HG03457 (cell line): Measurements from ENCODE around the gene SORBS1.

Source experiments
- ATAC-seq: cut with Tn5 transposase; IDR thresholded peaks from one replicate; pipeline ENCODE4 v1.9.1; 2021; ENCODE audit warnings: moderate number of reproducible peaks; ENCODE audit not compliant: unreplicated experiment

The SORBS1 gene

GRCh38 chr10:95394161-95394880, 166.8 kb downstream of the SORBS1 start:
- ATAC-seq, result no peak

DNA sequence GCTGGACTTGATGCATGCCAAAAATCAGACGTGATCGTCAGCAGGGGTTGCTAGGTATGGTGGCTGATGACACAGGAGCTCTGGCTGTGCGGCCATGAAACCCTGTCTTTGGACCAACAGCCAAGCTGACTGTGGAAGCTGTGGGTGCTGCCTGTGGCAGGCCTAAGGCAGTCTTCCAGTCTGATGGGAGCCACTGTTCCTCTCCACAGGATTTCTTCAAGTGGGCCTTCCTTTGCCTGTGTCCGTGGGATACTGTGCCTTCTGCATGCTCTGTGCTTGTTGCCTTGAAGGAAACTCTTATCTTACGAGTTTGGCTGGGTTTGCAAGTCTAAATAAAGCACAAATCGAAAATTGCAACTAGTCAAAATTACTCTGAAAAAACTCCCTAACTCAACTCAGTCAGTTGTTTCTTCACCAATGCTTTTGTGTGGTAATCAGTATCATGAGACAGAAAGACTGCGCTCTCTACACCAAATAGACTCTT, 168.4 kb downstream of the SORBS1 start:
- ATAC-seq, result no peak

GRCh38 chr10:95392217-95392584, 169.0 kb downstream of the SORBS1 start:
- ATAC-seq, result no peak

- no peak for ATAC-seq
Observed at GRCh38 chr10:95391581-95392216, 169.5 kb downstream of the SORBS1 start.

- no peak for ATAC-seq
Observed at GRCh38 chr10:95391164-95391563, 170.0 kb downstream of the SORBS1 start.

DNA sequence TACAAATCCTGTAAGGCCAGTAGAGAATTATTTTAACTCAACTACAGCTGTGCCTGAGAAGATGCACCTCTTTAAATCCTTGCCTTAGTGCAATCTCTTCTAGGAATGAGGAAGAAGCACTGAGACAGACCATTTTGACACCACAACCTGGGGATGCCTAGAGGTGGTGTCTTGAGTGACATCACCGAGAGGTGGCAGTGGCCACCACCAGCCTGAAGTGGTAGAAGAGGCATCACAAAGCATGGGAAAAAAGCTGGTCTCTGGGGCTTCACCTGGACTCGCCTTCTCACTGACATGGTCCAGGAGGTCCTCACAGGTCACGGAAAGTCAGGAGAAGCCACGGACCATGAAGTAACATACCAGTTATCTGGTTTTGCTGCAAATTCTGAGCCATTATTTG, 171.2 kb downstream of the SORBS1 start:
- no peak for ATAC-seq

- no peak for ATAC-seq
Observed at GRCh38 chr10:95389176-95389575, 172.0 kb downstream of the SORBS1 start.

- ATAC-seq, result no peak
Observed at GRCh38 chr10:95388539-95388938, 172.6 kb downstream of the SORBS1 start.

- ATAC-seq, result no peak
Observed at GRCh38 chr10:95388109-95388471, 173.1 kb downstream of the SORBS1 start.

- ATAC-seq, result no peak
Observed at GRCh38 chr10:95384011-95384704, 177.0 kb downstream of the SORBS1 start.

- no peak for ATAC-seq
Observed at GRCh38 chr10:95382596-95382995, 178.6 kb downstream of the SORBS1 start.

DNA sequence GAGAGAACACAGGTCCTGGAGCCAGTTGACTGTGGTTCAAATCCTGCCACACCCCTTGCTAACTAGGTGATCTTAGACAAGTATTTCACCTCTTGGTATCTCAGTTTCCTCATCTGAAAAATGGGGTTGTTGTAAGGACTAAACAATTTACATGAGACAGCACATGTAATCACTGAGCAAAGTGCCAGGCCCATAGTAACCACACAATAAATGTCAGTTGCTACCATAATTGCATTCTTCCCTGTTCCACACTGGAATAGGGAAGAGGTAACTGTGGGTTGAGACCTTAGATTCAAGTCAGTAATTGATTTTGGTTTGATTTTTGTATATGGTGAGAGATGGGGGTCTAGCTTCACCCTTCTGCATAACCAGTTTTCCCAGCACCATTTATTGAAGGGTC, 179.0 kb downstream of the SORBS1 start:
- no peak for ATAC-seq

- no peak for ATAC-seq
Observed at GRCh38 chr10:95377950-95378349, 183.2 kb downstream of the SORBS1 start.

GRCh38 chr10:95375418-95375817, 185.8 kb downstream of the SORBS1 start:
- no peak for ATAC-seq

DNA sequence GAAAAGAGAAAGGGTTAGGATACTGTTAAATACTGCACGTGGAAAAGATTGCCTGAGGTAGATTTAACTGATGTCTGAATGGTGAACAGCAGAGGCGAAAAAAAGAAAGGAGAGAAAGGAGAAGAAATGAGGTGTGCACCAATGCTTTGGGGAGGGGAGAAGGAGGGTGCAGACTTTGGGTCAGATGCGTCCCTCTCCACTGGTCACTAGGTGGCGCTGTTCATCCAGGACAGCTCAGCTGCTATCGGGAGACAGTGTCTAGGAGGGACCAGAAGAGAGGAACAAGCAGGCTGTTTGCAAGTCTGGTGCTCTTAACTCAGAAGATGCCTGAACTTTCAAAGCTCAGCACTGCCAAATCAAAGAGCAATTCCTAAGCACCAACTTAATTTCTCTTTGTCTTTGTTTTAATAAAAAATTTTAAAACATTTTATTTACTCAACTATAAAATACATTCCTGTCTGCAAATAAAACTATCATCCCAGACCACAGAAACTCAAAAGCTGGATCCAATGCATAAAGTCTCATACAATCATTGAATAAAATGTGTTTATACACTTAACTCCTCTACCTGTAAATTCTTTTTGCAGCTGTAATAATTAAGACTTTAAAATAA, 186.5 kb downstream of the SORBS1 start:
- ATAC-seq, result no peak

GRCh38 chr10:95373660-95374059, 187.5 kb downstream of the SORBS1 start:
- no peak for ATAC-seq

- no peak for ATAC-seq
Observed at GRCh38 chr10:95364342-95364741, 196.8 kb downstream of the SORBS1 start.

GRCh38 chr10:95363303-95363912, 197.8 kb downstream of the SORBS1 start:
- ATAC-seq, result no peak

- no peak for ATAC-seq
Observed at GRCh38 chr10:95360122-95360714, 201.0 kb downstream of the SORBS1 start.

DNA sequence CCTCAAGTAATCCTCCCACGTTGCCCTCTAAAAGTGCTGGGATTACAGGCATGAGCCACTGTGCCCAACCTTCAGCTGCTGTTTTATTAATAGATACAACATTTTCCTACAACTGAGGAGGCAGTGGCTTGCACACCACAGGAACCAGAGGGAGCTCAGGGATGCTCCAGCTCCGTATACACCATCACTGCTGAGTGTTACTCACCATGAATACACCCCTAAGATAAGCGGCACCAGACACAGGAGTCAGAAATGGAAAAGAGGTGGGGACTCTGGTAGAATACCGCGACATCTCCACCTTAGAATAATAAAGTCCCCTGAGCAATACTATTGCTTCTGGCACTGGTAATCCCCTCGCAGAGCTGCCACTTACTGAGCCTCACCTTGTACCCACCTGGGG, 201.7 kb downstream of the SORBS1 start:
- no peak for ATAC-seq
